ENCODE measurements around the gene COG3. TPM values are rescaled to one million over a fixed set of nuclear protein-coding genes. Genes with fewer than 3 reads are reported as not detected.

The COG3 gene
- total RNA-seq, 4 donors from 2014 or later: 48.7 to 84.3 (median 64.0) TPM

DNA sequence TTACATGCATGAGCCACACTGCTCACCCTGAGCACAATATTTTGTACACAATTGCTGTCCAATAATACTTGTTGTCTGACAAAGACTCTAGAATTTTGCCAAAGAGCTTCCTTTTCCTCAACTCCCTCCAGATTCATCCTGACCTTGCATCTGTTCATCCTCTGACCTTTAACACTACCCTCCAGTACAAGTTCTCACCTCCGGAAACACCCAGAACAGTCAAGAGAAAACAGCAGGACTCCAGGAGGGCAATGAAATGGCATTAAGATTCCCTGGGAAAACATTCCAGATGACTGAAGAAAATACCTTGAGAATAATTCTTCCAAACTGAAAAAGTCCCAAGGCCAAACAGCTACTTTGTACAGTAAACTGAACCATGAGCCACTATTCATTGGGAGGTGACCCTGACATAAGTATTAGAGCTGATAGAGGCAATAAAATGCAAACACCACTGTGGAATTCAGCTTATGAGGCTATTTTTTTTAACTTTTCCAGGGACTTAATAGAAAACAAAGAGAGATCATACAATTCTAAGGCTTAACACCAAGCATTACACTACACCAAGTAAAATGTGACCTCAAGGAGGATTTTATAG, 15.7 kb upstream of the COG3 start:
- no peaks in the 10 kb centered on the region for H3K36me3 ChIP-seq
- no peaks in the 10 kb centered on the region for H3K9me3 ChIP-seq
- TF ChIP-seq CTCF (IDR thresholded peaks at IDR 0.05): no peak
- TF ChIP-seq POLR2A (IDR thresholded peaks at IDR 0.05): no peak
- no peak overlapping the region for H3K4me3 ChIP-seq
- no peak for DNase-seq
- H3K27ac ChIP-seq: no peak overlapping the region
- no peaks in the 10 kb centered on the region for H3K27me3 ChIP-seq
- H3K4me1 ChIP-seq: no peaks in the 10 kb centered on the region

DNA sequence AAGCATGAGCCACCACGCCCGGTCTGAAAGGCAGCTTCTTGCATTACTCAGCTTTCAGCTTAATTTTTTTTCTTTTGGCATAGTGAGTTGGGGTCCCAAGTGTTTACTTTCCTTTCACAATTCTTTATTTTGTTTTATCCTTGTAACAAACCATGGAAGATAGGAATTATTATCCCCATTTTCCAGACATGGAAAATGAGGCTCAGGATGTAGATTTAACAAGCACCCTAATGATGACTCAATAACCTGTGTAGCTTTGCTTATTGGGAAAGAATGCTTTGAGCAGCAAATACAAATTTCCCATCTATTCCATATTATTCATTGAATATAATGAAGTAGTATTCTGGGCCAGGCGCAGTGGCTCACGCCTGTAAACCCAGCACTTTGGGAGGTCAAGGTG, 13.5 kb upstream of the COG3 start:
- Histone ChIP-seq H3K9me3 (no peaks in the 10 kb centered on the region), H3K27me3 (no peaks in the 10 kb centered on the region), H3K36me3 (no peaks in the 10 kb centered on the region), H3K4me1 (no peaks in the 10 kb centered on the region), H3K4me3 (no peak overlapping the region), H3K27ac (no peak overlapping the region)
- no peak for DNase-seq
- no peak for TF ChIP-seq CTCF (IDR thresholded peaks at IDR 0.05)

DNA sequence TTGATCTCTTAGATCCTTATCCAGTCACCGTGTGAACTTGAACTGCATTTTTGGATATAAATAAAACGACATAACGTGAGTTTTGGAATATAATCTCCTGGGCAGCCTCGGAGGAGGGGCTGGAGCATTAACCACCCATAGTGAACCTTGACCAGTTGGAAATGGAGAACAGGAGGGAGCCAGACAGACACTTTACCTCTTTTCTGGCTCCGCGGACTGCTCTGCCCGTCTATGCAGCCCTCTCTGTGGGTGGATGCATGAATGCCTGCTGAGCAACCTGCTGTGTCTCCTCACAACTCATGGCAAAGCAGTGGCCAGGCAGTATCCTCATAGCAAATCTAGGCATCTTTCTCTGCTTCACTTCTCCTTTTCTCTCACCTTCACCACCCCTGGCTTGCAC, 10.5 kb upstream of the COG3 start:
- TF ChIP-seq POLR2A (IDR thresholded peaks at IDR 0.05) (no peak), CTCF (IDR thresholded peaks at IDR 0.05) (no peak)

GRCh38 chr13:45456196-45456972, 8.4 kb upstream of the COG3 start:
- no peak overlapping the region for H3K27ac ChIP-seq
- no peak overlapping the region for H3K4me3 ChIP-seq
- no peak for DNase-seq
- H3K36me3 ChIP-seq: no peaks in the 10 kb centered on the region
- H3K4me1 ChIP-seq: no peaks in the 10 kb centered on the region
- TF ChIP-seq POLR2A (IDR thresholded peaks at IDR 0.05) (no peak), CTCF (IDR thresholded peaks at IDR 0.05) (no peak)
- no peaks in the 10 kb centered on the region for H3K27me3 ChIP-seq
- H3K9me3 ChIP-seq: no peaks in the 10 kb centered on the region

More for the DNA sequence above, 10.5 kb upstream of the COG3 start:
- Histone ChIP-seq H3K27ac (no peak overlapping the region), H3K36me3 (no peaks in the 10 kb centered on the region), H3K4me1 (no peaks in the 10 kb centered on the region), H3K4me3 (no peak overlapping the region), H3K27me3 (no peaks in the 10 kb centered on the region), H3K9me3 (no peaks in the 10 kb centered on the region)
- DNase-seq: no peak

DNA sequence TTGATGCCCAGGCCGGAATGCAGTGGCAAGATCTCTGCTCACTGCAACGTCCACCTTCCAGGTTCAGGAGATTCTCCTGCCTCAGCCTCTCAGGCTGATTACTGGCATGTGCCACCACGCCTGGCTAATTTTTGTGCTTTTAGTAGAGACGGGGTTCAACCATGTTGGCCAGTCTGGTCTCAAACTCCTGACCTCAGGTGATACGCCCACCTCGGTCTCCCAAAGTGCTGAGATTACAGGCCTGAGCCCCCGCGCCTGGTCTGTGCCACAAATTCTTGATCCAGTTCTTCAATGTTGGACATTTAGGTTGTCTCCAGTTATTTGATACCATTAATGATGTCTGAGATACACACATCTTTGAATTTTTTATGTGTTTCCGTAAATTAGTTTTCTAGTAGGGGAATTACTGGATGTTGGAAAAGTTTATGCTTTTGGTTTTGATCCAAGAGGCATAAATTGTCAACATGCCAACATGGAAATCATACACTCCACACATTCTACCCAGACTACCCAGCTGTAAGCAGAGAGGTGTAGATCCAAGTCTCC, 525 bp upstream of the COG3 start:
- TF ChIP-seq POLR2A (IDR thresholded peaks at IDR 0.05) (no peak), CTCF (IDR thresholded peaks at IDR 0.05) (no peak)
- H3K4me1 ChIP-seq: peaks cover 0 to 37% (median 6%) of the 10 kb centered on the region in 4 donors
- H3K27ac ChIP-seq: peak overlapping the region; percentile 93 to 97 (median 96)
- peak overlapping the region; percentile 90 to 99 (median 96) for H3K4me3 ChIP-seq
- no peaks in the 10 kb centered on the region for H3K9me3 ChIP-seq
- DNase-seq: peak in 1 of 3 donors; percentile 49
- H3K36me3 ChIP-seq: no peaks in the 10 kb centered on the region
- H3K27me3 ChIP-seq: no peaks in the 10 kb centered on the region
